Naive B cell (primary cell): ENCODE measurements around the gene NTSR1. TPM values are rescaled to one million over a fixed set of nuclear protein-coding genes. Genes with fewer than 3 reads are reported as not detected.

ENCODE experiments used
- ATAC-seq, 2 donors: fragments of 150-1000 bp; cut with Tn5 transposase; 2 replicates each; pipeline ENCODE4 v1.10.0; 2021; ENCODE audit warnings: low read depth in 2 of 2, mild to moderate bottlenecking in 2 of 2, moderate library complexity in 2 of 2
- DNase-seq: peaks from one replicate; pipeline ENCODE4 v3.0.0; 2022
- H3K27ac Mint-ChIP-seq, 6 donors: one replicate each; pipeline ENCODE4 v1.8.0; 2020 to 2022; ENCODE audit warnings: mild to moderate bottlenecking in 6 of 6, mixed read lengths in 6 of 6, moderate library complexity in 5 of 6, inconsistent platforms in 2 of 6
- H3K27me3 Mint-ChIP-seq, 3 donors: one replicate each; pipeline ENCODE4 v1.8.0; 2021 to 2022; ENCODE audit warnings: mixed read lengths in 3 of 3, mild to moderate bottlenecking in 1 of 3
- H3K36me3 Mint-ChIP-seq, 2 donors: one replicate each; pipeline ENCODE4 v1.8.0; 2020 to 2022; ENCODE audit warnings: mixed read lengths in 2 of 2, inconsistent platforms in 1 of 2, mild to moderate bottlenecking in 1 of 2
- H3K4me1 Mint-ChIP-seq, 3 donors: one replicate each; pipeline ENCODE4 v1.8.0; 2020 to 2022; ENCODE audit warnings: mixed read lengths in 3 of 3, inconsistent platforms in 1 of 3, mild to moderate bottlenecking in 1 of 3, moderate library complexity in 1 of 3
- H3K4me3 Mint-ChIP-seq, 8 donors: one replicate each; pipeline ENCODE4 v1.8.0; 2020 to 2022; ENCODE audit warnings: mild to moderate bottlenecking in 8 of 8, mixed read lengths in 8 of 8, moderate library complexity in 8 of 8, inconsistent platforms in 2 of 8
- H3K9me3 Mint-ChIP-seq, 7 donors: one replicate each; pipeline ENCODE4 v1.8.0; 2020 to 2022; ENCODE audit warnings: mixed read lengths in 7 of 7, mild to moderate bottlenecking in 5 of 7, inconsistent platforms in 2 of 7, moderate library complexity in 1 of 7
- polyA plus RNA-seq, 6 donors: library from polyadenylated mRNA; unstranded; fragments of 300-500 nt; fragmentation: Illumina TruSeq; gene quantifications; one replicate each; pipeline ENCODE4 v1.2.3, GENCODE V29; 2021; ENCODE audit warnings: low read depth in 6 of 6

The NTSR1 gene
- polyA plus RNA-seq, 6 donors from 2014 or later, result not detected

DNA sequence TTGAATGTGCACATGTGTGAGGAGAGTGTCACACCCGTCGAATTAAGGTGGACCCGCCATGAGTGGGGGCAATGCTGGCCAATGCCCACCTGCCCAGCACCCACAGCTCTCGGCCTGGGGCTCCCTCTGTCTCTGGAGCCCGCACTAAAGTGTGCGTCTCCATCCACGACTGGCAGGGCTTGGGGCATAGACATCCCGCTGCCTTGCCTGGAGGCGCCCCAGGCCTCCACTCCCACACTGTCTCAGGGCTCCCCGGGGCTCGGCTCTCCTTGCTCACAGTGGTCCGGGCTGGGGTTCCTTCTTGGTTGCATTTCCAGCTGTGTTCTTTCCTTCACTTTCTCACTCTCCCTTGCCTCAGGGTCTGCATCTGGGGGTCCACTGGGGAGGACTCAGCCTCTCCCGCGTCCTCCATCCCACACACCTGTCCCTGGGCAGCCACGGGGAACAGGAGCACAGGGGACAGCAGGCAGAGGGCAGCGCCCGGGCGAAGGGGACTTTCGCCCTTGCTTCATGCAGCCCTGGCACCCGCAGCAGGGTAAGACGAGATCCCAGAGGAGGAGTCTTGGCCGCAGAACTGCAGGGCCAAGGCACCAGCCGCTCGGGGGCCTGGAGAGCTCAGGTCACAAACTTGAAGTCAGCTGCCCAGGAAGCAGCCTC is 67.5 kb downstream of the NTSR1 start:
- Mint-ChIP-seq H3K9me3 (peaks cover 0 to 4% (median 3%) of the 10 kb centered on the region in 7 donors), H3K4me3 (peak overlapping the region in 4 of 8 donors; percentile 39 to 69 (median 62)), H3K27me3 (peaks cover 0 to 6% (median 0%) of the 10 kb centered on the region in 3 donors), H3K4me1 (peaks cover 15 to 30% (median 26%) of the 10 kb centered on the region in 3 donors), H3K36me3 (no peaks in the 10 kb centered on the region), H3K27ac (peak overlapping the region in 4 of 6 donors; percentile 70 to 92 (median 83))
- ATAC-seq (no peak), DNase-seq (no peak)

DNA sequence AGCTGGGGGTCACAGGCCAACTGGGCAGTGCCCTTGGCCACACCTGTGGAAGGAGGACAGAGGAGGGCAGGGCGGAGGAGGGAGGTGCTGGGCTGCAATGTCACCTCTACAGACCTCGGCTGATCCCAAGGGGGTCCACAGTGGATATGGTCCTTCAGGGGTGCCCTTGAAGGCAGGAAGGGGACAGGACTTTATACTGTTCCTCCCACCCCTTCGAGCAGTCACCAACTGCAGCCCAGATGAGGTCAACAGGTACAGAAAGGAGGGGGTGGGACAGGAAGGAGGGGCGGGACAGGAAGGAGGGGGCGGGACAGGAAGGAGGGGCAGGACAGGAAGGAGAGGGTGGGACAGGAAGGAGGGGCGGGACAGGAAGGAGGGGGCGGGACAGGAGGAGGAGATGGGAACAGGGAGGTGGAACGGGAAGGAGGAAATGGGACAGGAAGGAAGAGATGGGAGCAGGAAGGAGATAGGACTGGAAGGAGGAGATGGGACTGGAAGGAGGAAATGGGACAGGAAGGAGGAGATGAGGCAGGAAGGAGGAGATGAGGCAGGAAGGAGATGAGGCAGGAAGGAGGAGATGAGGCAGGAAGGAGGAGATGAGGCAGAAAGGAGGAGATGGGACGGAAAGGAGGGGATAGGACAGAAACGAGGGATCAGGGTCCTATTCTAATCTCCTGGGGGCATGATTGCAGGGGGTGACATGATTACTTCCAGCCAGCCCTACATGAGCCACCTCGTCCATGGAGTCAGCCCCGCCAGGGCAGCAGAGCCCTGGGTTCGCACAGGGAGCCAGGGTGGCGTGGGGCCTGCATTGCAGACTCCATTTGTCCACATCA is 68.3 kb downstream of the NTSR1 start:
- Mint-ChIP-seq H3K27ac (peak overlapping the region; percentile 76 to 99 (median 92)), H3K4me3 (peak overlapping the region in 6 of 8 donors; percentile 57 to 82 (median 68)), H3K9me3 (peaks cover 0 to 4% (median 3%) of the 10 kb centered on the region in 7 donors), H3K27me3 (peaks cover 0 to 6% (median 0%) of the 10 kb centered on the region in 3 donors), H3K4me1 (peaks cover 15 to 30% (median 26%) of the 10 kb centered on the region in 3 donors), H3K36me3 (no peaks in the 10 kb centered on the region)
- no peak for DNase-seq
- peak; percentile 53 to 78 for ATAC-seq

GRCh38 chr20:62777528-62777830 is 68.8 kb downstream of the NTSR1 start:
- no peak for DNase-seq
- Mint-ChIP-seq H3K9me3 (peaks cover 0 to 4% (median 3%) of the 10 kb centered on the region in 7 donors), H3K27ac (peak overlapping the region in 5 of 6 donors; percentile 76 to 97 (median 89)), H3K4me3 (peak overlapping the region in 4 of 8 donors; percentile 57 to 69 (median 64)), H3K27me3 (no peaks in the 10 kb centered on the region), H3K4me1 (peaks cover 17 to 30% (median 26%) of the 10 kb centered on the region in 3 donors), H3K36me3 (no peaks in the 10 kb centered on the region)
- no peak for ATAC-seq

GRCh38 chr20:62778058-62778457 is 69.4 kb downstream of the NTSR1 start:
- DNase-seq, result no peak
- Mint-ChIP-seq H3K9me3 (peaks cover 0 to 4% (median 3%) of the 10 kb centered on the region in 7 donors), H3K27me3 (no peaks in the 10 kb centered on the region), H3K4me3 (peak overlapping the region in 1 of 8 donors; percentile 21), H3K36me3 (no peaks in the 10 kb centered on the region), H3K4me1 (peaks cover 20 to 30% (median 26%) of the 10 kb centered on the region in 3 donors), H3K27ac (peak overlapping the region in 2 of 6 donors; percentile 29 to 83)
- ATAC-seq, result no peak

DNA sequence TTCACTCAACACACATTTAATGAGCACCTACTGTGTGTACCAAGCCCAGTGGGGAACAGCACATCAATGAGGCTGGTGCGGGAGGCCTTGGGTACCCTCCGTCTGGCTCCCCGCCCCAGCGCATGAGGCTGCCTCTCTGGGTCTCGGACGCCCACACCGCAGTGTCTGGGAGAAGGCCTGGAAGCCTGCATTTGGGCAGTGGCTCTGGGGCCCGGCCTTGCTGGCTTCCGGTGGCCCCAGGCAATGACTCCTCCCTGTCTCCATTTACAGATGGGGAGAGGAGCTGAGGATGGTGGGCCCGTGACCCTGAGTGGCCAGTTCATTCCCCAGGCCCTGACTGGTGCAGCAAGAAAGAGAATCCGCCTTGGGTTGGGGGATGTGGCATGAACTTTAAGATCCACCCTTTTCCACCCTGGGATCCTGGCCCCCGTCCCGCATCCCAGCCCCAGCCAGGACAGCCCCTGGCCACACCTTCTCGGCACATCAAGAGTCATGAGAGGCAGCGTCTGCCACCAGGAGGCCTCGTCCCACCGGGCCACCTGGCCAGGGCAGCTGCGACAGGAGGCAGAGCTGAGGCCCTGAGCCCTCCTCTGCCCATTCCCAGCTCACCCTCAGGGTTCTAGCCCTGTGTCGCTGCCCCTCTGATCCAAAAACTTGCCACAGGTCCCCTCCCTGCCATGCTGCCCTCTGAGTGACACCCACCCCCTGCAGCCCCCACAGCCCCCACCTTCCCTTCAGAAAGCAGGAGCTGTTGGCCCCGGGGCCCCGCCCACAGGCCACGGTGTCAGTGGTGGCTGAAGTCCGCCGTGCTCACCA is 70.2 kb downstream of the NTSR1 start:
- peaks cover 0 to 4% (median 3%) of the 10 kb centered on the region in 7 donors for H3K9me3 Mint-ChIP-seq
- peaks cover 20 to 30% (median 26%) of the 10 kb centered on the region in 3 donors for H3K4me1 Mint-ChIP-seq
- H3K27me3 Mint-ChIP-seq, result no peaks in the 10 kb centered on the region
- peak overlapping the region in 2 of 8 donors; percentile 21 to 37 for H3K4me3 Mint-ChIP-seq
- no peaks in the 10 kb centered on the region for H3K36me3 Mint-ChIP-seq
- ATAC-seq (no peak), DNase-seq (no peak)
- H3K27ac Mint-ChIP-seq, result no peak overlapping the region

GRCh38 chr20:62779417-62779685 is 70.7 kb downstream of the NTSR1 start:
- H3K4me3 Mint-ChIP-seq, result no peak overlapping the region
- no peaks in the 10 kb centered on the region for H3K36me3 Mint-ChIP-seq
- peaks cover 0 to 4% (median 3%) of the 10 kb centered on the region in 7 donors for H3K9me3 Mint-ChIP-seq
- ATAC-seq (no peak), DNase-seq (no peak)
- peaks cover 20 to 30% (median 22%) of the 10 kb centered on the region in 3 donors for H3K4me1 Mint-ChIP-seq
- no peak overlapping the region for H3K27ac Mint-ChIP-seq
- H3K27me3 Mint-ChIP-seq, result no peaks in the 10 kb centered on the region

- no peak overlapping the region for H3K27ac Mint-ChIP-seq
- DNase-seq (no peak), ATAC-seq (no peak)
- peaks cover 0 to 4% (median 3%) of the 10 kb centered on the region in 7 donors for H3K9me3 Mint-ChIP-seq
- no peak overlapping the region for H3K4me3 Mint-ChIP-seq
- no peaks in the 10 kb centered on the region for H3K36me3 Mint-ChIP-seq
- H3K27me3 Mint-ChIP-seq, result no peaks in the 10 kb centered on the region
- H3K4me1 Mint-ChIP-seq, result peaks cover 20 to 23% (median 22%) of the 10 kb centered on the region in 3 donors
Observed at GRCh38 chr20:62780204-62780603, 71.6 kb downstream of the NTSR1 start.

- DNase-seq, result no peak
- Mint-ChIP-seq H3K4me3 (no peak overlapping the region), H3K27me3 (no peaks in the 10 kb centered on the region), H3K9me3 (peaks cover 0 to 4% (median 3%) of the 10 kb centered on the region in 7 donors), H3K4me1 (peaks cover 17 to 20% (median 18%) of the 10 kb centered on the region in 3 donors), H3K27ac (peak overlapping the region in 1 of 6 donors; percentile 47), H3K36me3 (no peaks in the 10 kb centered on the region)
- ATAC-seq, result no peak
Observed at GRCh38 chr20:62780696-62781095, 72.1 kb downstream of the NTSR1 start.

DNA sequence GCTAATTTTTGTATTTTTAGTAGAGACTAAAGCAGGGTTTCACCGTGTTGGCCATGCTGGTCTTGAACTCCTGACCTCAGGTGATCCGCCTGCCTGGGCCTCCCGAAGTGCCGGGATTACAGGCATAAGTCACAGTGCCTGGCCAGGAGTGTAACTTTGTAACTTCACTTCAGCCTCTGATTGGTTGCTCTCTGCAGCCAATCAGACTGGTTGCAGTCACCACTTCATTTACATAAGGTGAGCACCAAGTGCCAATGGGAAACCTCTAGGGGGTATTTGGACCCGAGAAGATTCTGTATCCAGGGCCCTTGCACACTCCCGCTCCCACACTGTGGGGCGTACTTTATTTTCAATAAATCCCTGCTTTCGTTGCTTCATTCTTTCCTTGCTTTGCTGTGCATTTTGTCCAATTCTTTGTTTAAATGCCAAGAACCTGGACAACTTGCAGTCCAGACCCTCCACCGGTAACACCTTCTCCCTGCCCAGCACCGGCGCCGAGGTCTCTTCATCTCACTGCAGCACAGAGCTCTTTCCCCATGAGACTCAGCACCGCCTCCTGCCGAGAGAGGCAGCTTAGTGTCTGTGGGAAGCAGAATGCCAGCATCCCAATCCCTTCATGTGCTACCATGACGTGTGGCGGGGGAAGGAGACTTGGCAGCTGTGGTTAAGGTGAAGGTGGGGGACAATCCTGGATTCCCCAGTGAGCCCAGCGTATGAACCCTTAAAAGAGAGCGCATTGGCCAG is 73.7 kb downstream of the NTSR1 start:
- Mint-ChIP-seq H3K4me3 (peak overlapping the region in 1 of 8 donors; percentile 69), H3K27me3 (no peaks in the 10 kb centered on the region), H3K36me3 (no peaks in the 10 kb centered on the region), H3K27ac (peak overlapping the region in 3 of 6 donors; percentile 54 to 79 (median 63)), H3K9me3 (peaks cover 0 to 4% (median 0%) of the 10 kb centered on the region in 7 donors), H3K4me1 (peaks cover 4 to 5% (median 4%) of the 10 kb centered on the region in 3 donors)
- ATAC-seq, result no peak
- no peak for DNase-seq

DNA sequence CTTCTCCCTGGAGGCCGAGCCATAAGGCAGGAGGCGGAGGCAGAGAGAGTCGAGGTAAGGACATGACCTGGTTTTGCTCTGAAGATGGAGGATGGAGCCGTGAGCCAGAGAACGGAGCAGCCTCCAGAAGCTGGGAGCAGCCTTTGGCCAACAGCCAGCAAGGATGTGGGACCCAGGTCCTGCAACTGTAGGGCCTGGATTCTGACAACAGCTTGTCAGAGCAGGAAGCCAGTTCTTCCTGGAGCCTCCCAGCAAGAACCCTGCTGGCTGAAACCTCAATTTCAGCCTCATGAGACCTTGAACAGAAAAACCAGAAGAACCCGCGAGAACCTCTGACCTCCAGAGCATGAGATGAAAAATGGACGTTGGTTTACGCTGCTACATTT is 74.2 kb downstream of the NTSR1 start:
- DNase-seq (no peak), ATAC-seq (no peak)
- H3K27ac Mint-ChIP-seq, result peak overlapping the region in 2 of 6 donors; percentile 63 to 79
- no peak overlapping the region for H3K4me3 Mint-ChIP-seq
- no peaks in the 10 kb centered on the region for H3K27me3 Mint-ChIP-seq
- H3K4me1 Mint-ChIP-seq, result peaks cover 4 to 8% (median 7%) of the 10 kb centered on the region in 3 donors
- no peaks in the 10 kb centered on the region for H3K36me3 Mint-ChIP-seq
- H3K9me3 Mint-ChIP-seq, result peaks cover 0 to 4% (median 0%) of the 10 kb centered on the region in 7 donors

- H3K36me3 Mint-ChIP-seq, result no peaks in the 10 kb centered on the region
- ATAC-seq (no peak), DNase-seq (no peak)
- H3K4me1 Mint-ChIP-seq, result peaks cover 2 to 9% (median 4%) of the 10 kb centered on the region in 3 donors
- no peak overlapping the region for H3K27ac Mint-ChIP-seq
- no peaks in the 10 kb centered on the region for H3K27me3 Mint-ChIP-seq
- H3K4me3 Mint-ChIP-seq, result no peak overlapping the region
- peaks cover 0 to 4% (median 0%) of the 10 kb centered on the region in 7 donors for H3K9me3 Mint-ChIP-seq
Observed at GRCh38 chr20:62784497-62784896, 75.9 kb downstream of the NTSR1 start.

DNA sequence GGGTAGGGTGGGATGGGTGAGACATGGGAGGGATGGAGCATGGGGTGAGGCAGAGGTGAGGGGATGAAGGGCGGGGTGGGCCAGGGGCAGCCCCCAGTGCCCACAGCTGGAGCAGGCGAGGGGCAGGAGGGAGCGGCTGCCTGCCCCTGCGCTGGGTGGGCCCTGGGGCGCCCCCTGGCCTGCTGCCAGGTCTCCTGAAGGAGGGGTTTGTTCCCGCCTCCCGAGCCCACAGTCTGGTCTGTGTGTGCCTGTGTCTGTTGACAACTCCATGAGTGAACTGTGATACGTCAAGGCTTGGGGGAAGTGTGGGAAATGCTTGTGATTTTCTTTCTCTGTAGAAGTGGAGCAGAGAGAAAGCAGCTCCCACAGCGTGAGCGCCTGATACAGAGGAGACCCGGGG is 76.8 kb downstream of the NTSR1 start:
- no peak for DNase-seq
- peaks cover 0 to 4% (median 0%) of the 10 kb centered on the region in 7 donors for H3K9me3 Mint-ChIP-seq
- ATAC-seq, result no peak

More for the DNA sequence above, 76.8 kb downstream of the NTSR1 start:
- Mint-ChIP-seq H3K4me1 (peaks cover 2 to 9% (median 4%) of the 10 kb centered on the region in 3 donors), H3K27me3 (no peaks in the 10 kb centered on the region), H3K36me3 (no peaks in the 10 kb centered on the region), H3K27ac (no peak overlapping the region), H3K4me3 (no peak overlapping the region)
